Fibroblast of mammary gland (primary cell): ENCODE results near the gene RNU11.
"Not testable (repeated sequence)": the region's sequence is repeated elsewhere in the genome, so short reads cannot be mapped to it uniquely, and the experiment has no call there.

Source experiments
- DNase-seq: peaks from one replicate; pipeline ENCODE4 v3.0.0-alpha.2; 2010; ENCODE audit warnings: low read depth
- H3K4me3 ChIP-seq: 2 replicates; pipeline ENCODE4 v1.5.1; 2011; ENCODE audit warnings: low read depth, mild to moderate bottlenecking, low read length, moderate library complexity; ENCODE audit not compliant: control insufficient read depth
- TF ChIP-seq, protein P1 (sequence below): conservative IDR thresholded peaks from 2 replicates; pipeline ENCODE4 v1.5.1; 2011; ENCODE audit warnings: low read depth, low read length, inconsistent platforms; ENCODE audit not compliant: control insufficient read depth, insufficient read depth

Gene RNU11

DNA sequence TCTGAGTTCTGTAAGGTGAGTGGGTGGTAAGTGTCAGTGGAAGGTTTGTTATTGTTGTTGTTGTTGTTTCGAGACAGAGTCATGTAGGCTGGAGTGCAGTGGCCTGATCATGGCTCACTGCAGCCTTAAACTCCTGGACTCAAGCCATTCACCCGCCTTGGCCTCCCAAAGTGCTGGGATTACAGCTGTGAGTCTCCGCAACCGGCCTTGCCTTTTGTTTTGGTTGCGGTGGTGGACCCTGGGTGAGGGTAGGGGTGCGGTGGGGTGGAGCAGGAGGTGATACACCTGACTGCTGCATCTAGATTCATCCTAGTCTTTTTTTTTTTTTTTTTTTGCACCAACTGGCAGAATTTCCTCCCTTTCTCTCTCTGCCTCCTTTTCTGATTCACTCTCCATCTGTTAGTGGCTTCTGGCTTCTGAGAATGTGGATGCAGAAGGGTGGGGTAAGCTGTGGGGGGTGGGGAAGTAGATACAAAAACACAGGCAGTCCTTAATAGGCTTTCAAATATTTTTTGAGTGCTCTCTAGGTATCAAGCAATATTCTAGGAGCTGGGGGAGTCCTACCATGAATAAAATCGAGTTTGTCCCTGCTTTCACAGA, 15.6 kb downstream of the RNU11 start:
- TF ChIP-seq, protein P1, sequence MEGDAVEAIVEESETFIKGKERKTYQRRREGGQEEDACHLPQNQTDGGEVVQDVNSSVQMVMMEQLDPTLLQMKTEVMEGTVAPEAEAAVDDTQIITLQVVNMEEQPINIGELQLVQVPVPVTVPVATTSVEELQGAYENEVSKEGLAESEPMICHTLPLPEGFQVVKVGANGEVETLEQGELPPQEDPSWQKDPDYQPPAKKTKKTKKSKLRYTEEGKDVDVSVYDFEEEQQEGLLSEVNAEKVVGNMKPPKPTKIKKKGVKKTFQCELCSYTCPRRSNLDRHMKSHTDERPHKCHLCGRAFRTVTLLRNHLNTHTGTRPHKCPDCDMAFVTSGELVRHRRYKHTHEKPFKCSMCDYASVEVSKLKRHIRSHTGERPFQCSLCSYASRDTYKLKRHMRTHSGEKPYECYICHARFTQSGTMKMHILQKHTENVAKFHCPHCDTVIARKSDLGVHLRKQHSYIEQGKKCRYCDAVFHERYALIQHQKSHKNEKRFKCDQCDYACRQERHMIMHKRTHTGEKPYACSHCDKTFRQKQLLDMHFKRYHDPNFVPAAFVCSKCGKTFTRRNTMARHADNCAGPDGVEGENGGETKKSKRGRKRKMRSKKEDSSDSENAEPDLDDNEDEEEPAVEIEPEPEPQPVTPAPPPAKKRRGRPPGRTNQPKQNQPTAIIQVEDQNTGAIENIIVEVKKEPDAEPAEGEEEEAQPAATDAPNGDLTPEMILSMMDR = no peak
- no peak for DNase-seq
- no peak overlapping the region for H3K4me3 ChIP-seq

DNA sequence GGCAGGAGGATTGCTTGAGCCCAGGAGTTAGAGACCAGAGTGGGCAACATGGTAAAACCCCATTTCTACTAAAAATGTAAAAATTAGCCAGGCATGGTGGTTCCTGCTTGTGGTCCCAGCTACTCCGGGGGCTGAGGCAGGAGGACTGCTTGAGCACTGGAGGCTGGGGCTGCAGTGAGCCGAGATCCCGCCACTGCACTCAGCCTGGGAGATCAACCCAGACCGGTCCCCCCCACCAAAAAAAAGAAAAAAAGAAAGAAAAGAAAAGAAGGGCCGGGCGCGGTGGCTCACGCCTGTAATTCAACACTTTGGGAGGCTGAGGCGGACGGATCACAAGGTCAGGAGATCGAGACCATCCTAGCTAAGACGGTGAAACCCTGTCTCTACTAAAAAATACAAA, 18.4 kb downstream of the RNU11 start:
- no peak for DNase-seq
- H3K4me3 ChIP-seq = no peak overlapping the region
- TF ChIP-seq, protein P1 = no peak

DNA sequence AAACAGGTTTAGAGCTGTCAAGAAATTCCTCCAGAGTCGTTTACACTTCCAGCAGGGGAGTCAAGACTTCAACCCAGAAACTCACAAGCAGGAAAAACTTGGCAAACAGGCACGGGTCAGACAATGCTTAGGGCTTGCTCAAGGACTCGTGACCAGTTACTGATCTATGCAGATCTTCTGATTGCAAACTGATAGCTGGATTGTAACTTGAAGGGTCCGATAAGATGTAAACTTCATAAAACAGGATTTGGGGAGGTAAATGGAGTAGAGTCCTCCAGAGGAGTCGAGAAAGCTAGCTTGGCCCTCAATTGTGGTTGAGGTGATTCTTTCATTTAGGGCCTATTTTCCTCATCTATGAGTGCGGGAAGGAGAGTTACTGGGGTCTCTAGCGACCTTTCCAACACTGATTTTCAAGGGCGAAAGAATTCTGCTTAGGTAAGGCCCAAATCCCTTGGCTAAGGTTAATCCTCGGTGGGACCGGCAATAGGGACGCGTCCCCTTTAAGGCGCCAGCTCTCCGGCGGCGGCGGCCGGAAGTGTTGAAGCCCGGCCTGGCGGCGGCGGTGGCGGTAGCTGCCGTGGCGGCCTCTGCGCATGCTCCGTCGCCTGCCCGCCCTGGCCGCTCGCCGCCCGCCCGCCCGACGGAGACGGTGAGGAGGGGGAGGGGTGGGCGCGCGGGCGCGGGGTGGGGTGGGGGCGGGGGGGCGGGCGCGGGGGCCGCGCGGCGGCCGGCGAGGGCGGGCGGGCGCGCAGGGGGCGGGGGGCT, 20.0 kb downstream of the RNU11 start, which contains the start of gene GMEB1:
GMEB1 (plus strand) TSS at position 594 of the 765 bp plus-strand sequence. CDS start 14,829 bp downstream, outside the sequence.
- peak; percentile 74 for DNase-seq
- peak within 1 kb of the TSS; percentile 87 for H3K4me3 ChIP-seq
- TF ChIP-seq, protein P1 = no peak

DNA sequence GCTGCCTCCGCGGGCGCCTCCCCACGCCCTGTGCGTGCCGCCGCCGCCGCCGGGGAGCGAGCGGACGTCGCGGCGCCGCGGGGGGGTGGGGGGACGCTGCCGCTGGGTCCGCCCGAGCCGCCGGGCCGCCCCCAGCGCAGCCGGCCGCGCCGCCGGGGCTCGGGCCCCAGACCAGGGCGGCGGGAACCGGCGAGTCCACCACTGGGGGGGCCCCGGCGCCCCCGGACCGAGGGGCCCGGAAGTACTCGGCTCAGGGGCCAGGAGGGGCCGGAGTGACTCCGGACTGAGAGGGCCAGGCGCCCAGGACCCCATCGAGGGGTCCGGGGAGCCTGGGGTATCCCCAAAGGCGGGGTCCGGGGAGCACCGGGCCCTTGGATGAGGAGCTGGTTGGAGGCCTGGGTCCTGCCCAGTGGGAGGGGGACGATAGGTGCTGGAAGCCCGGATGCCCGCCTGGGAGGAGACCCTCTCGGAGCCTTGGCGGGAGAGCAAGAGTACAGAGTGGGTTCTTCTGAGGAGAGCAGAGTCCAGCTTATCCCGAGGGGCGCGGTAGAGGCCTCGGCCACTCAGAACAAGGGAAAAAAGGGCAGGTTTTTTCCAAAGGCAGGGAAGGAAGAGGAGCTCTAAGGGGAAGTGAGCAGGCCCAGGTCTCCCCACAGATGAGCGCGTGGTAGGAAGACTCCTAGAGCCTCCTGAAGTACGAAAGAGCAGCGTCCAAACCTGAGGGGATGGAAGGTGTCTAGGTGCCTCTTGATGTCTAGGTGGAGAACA, 20.7 kb downstream of the RNU11 start:
- peak; percentile 38 for DNase-seq
- peak overlapping the region; percentile 87 for H3K4me3 ChIP-seq
- TF ChIP-seq, protein P1 = no peak

DNA sequence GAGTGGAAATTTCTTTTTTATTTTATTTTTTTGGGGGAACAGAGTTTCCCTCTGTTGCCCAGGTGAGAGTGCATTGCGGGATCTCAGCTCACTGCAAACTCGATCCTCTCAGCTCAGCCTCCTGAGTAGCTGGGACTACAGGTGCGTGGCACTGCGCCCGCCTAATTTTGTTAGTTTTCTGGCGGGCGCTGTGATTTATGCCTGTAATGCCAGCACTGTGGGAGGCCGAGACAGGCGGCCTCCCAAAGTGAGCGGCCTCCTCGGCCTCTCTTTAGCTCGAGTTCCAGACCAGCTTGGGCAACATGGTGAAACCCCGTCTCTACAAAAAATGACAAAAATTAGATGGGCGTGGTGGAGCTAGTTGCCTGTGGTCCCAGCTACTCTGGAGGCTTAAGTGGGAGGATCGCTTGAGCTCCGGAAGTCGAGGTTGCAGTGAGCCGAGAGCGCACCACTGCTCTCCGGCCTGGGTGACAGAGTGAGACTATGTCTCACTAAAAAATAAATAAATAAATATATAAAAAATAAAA, 22.9 kb downstream of the RNU11 start:
- DNase-seq = no peak
- H3K4me3 ChIP-seq = no peak overlapping the region
- TF ChIP-seq, protein P1 = no peak

DNA sequence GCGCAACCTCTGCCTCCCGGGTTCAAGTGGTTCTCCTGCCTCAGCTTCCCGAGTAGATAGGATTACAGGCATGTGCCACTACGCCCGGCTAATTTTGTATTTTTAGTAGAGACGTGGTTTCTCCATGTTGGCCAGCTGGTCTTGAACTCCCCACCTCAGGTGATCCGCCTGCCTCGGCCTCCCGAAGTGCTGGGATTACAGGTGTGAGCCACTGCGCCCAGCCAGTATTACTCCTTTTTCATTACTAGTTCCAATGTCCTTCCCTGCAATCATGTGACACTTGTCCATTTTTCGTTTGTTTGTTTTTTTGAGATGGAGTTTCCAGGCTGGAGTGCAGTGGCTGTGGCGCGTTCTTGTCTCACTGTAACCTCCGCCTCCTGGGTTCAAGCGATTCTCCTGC, 24.6 kb downstream of the RNU11 start:
- not testable (repeated sequence) for DNase-seq, H3K4me3 ChIP-seq

DNA sequence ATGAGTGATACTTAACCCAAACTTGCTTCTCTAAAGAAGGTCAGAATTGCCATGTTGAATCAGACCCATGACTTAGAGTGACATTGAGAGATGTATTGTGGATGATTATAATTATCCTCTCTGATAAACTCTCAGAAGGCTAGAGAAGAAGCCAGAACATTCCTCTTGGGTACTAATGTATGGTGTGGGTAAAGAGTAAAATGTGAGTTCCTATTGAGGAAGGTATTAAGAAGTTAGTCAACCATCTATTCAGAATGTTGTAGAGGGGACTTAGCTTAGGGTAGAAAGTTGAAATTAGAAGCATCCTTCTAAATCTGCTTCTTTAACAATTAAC, 27.5 kb downstream of the RNU11 start:
- H3K4me3 ChIP-seq = no peak overlapping the region
- TF ChIP-seq, protein P1 = no peak
- no peak for DNase-seq
